Left ventricle myocardium inferior (tissue), 1 donor: ENCODE results near the gene TMEM255B. TPM values are rescaled to one million over a fixed set of nuclear protein-coding genes. Genes with fewer than 3 reads are reported as not detected.

Experiments used
- DNase-seq: peaks from one replicate; pipeline ENCODE4 v3.0.0-alpha.2; 2020
- H3K27ac ChIP-seq: fragments of 200-600 bp; replicated peaks from 2 replicates; pipeline ENCODE4 v1.8.0; 2021
- H3K27me3 ChIP-seq: fragments of 200-600 bp; 2 replicates; pipeline ENCODE4 v1.8.0; 2021; ENCODE audit warnings: low read depth
- H3K36me3 ChIP-seq: fragments of 200-600 bp; 2 replicates; pipeline ENCODE4 v1.8.0; 2021
- H3K4me1 ChIP-seq: fragments of 200-600 bp; 2 replicates; pipeline ENCODE4 v1.8.0; 2021
- H3K4me3 ChIP-seq: fragments of 200-600 bp; 2 replicates; pipeline ENCODE4 v1.8.0; 2021; ENCODE audit warnings: mild to moderate bottlenecking, moderate library complexity
- H3K9me3 ChIP-seq: fragments of 200-600 bp; replicated peaks from 2 replicates; pipeline ENCODE4 v1.8.0; 2021
- CTCF ChIP-seq: fragments of 200-600 bp; IDR thresholded peaks from 2 replicates; pipeline ENCODE4 v1.8.0; 2021; ENCODE audit warnings: antibody characterized with exemption, mild to moderate bottlenecking, borderline replicate concordance
- intact Hi-C: fragments of 100-400 bp; cut with micrococcal nuclease; formaldehyde crosslinking; loops from one replicate; pipeline ENCODE4 v1.11.0; 2022
- total RNA-seq: library from RNA; stranded (reverse); fragmentation: NEBNext Ultra II Directional; extraction: Animal tissue kit (Norgen Biotek cat#: 25700); gene quantifications from one replicate; pipeline ENCODE4 v1.2.1, GENCODE V29; 2021
- donor health status: DM: no; HTN: yes; CAD: no; lungs with severe emphysema.

The TMEM255B gene
- total RNA-seq, 1 donor from 2014 or later: 7.7 TPM

- Histone ChIP-seq H3K4me1 (peaks cover 6% of the 10 kb centered on the region), H3K27me3 (peaks cover 59% of the 10 kb centered on the region), H3K4me3 (no peak overlapping the region), H3K9me3 (no peaks in the 10 kb centered on the region), H3K27ac (no peak overlapping the region), H3K36me3 (no peaks in the 10 kb centered on the region)
- no peak for DNase-seq
- TF ChIP-seq CTCF: no peak
- intact Hi-C loops: no loop called here
These were observed 17.8 kb upstream of the TMEM255B start for GRCh38 chr13:113741191-113741668.

GRCh38 chr13:113742000-113742441 is 17.0 kb upstream of the TMEM255B start:
- H3K27me3 ChIP-seq: peaks cover 59% of the 10 kb centered on the region
- H3K36me3 ChIP-seq: no peaks in the 10 kb centered on the region
- no peaks in the 10 kb centered on the region for H3K9me3 ChIP-seq
- H3K4me3 ChIP-seq: no peak overlapping the region
- peaks cover 6% of the 10 kb centered on the region for H3K4me1 ChIP-seq
- peak; percentile 13 for TF ChIP-seq CTCF
- intact Hi-C loops: no loop called here
- no peak overlapping the region for H3K27ac ChIP-seq
- no peak for DNase-seq

- Histone ChIP-seq H3K9me3 (no peaks in the 10 kb centered on the region), H3K36me3 (no peaks in the 10 kb centered on the region), H3K4me1 (peaks cover 6% of the 10 kb centered on the region), H3K4me3 (no peak overlapping the region), H3K27me3 (peaks cover 57% of the 10 kb centered on the region), H3K27ac (no peak overlapping the region)
- DNase-seq: no peak
- no peak for TF ChIP-seq CTCF
- intact Hi-C loops: no loop called here
These were observed 16.4 kb upstream of the TMEM255B start for GRCh38 chr13:113742445-113743120.

GRCh38 chr13:113743366-113744195 is 15.4 kb upstream of the TMEM255B start:
- H3K4me3 ChIP-seq: no peak overlapping the region
- peaks cover 47% of the 10 kb centered on the region for H3K27me3 ChIP-seq
- no peak overlapping the region for H3K27ac ChIP-seq
- no peak for DNase-seq
- no peaks in the 10 kb centered on the region for H3K36me3 ChIP-seq
- no peaks in the 10 kb centered on the region for H3K9me3 ChIP-seq
- H3K4me1 ChIP-seq: peaks cover 13% of the 10 kb centered on the region
- intact Hi-C loops: no loop called here
- no peak for TF ChIP-seq CTCF

- intact Hi-C loops: no loop called here
- no peaks in the 10 kb centered on the region for H3K9me3 ChIP-seq
- DNase-seq: no peak
- H3K36me3 ChIP-seq: no peaks in the 10 kb centered on the region
- H3K27me3 ChIP-seq: peaks cover 44% of the 10 kb centered on the region
- TF ChIP-seq CTCF: no peak
- no peak overlapping the region for H3K4me3 ChIP-seq
- H3K4me1 ChIP-seq: peaks cover 13% of the 10 kb centered on the region
- H3K27ac ChIP-seq: no peak overlapping the region
These were observed 14.6 kb upstream of the TMEM255B start for GRCh38 chr13:113744197-113745000.
